Measurements from ENCODE around the gene OLFML2A.
"Not testable (repeated sequence)": the region's sequence is repeated elsewhere in the genome, so short reads cannot be mapped to it uniquely, and the experiment has no call there.

The OLFML2A gene

GRCh38 chr9:124769549-124770358 lies 7.2 kb upstream of the OLFML2A start:
- Histone ChIP-seq H3K4me3 (ENCODE audit: low read length) (peak overlapping the region; percentile 89), H3K36me3 (ENCODE audit: control insufficient read depth, low read depth, low read length) (no peaks in the 10 kb centered on the region), H3K27ac (ENCODE audit: low read length) (no peak overlapping the region), H3K27me3 (ENCODE audit: control insufficient read depth, insufficient read depth, low read length) (peaks cover 20% of the 10 kb centered on the region), H3K9me3 (ENCODE audit: control insufficient read depth, low read depth, low read length) (no peaks in the 10 kb centered on the region), H3K4me1 (ENCODE audit: control insufficient read depth, low read depth, low read length) (peaks cover 46% of the 10 kb centered on the region), H3K9ac (ENCODE audit: low read length) (peak overlapping the region; percentile 91)

DNA sequence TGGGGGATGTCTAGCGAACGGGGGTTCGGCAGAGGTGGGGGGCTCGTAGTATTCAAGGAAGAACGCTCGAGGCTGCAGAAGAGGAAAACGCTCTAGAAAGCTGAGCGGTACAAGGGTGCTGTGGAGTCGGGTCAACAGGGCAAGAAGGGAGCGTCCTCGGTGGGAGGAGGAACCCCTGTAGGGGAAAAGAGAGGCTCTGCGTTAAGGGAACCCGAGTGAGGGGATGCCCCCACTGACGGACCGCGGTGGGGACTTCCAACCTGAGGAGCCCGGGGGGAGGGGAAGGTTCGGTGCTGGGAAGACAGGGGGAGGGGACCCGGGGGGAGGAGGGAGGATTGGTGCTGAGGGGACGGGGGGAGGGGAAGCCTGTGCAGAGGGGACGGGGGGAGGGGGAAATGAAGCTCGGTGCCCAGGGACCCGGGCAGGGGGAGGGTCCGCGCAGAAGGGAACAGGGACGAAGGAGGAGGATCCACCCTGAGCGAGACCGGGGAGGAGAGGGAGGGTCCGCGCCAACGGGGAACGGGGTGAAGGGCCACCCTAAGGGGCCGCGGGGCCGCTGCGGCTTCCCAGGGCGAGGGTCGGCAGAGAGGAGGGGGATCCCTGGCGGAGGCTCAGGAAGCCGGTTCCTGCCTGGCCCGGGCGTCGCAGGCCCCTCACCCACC lies 6.4 kb upstream of the OLFML2A start:
- H3K4me1 ChIP-seq (ENCODE audit: control insufficient read depth, low read depth, low read length) = peaks cover 39% of the 10 kb centered on the region
- H3K4me3 ChIP-seq (ENCODE audit: low read length) = peak overlapping the region; percentile 89
- peak overlapping the region; percentile 91 for H3K9ac ChIP-seq (ENCODE audit: low read length)
- H3K27ac ChIP-seq (ENCODE audit: low read length) = peak overlapping the region; percentile 40
- no peaks in the 10 kb centered on the region for H3K36me3 ChIP-seq (ENCODE audit: control insufficient read depth, low read depth, low read length)
- no peaks in the 10 kb centered on the region for H3K9me3 ChIP-seq (ENCODE audit: control insufficient read depth, low read depth, low read length)
- peaks cover 21% of the 10 kb centered on the region for H3K27me3 ChIP-seq (ENCODE audit: control insufficient read depth, insufficient read depth, low read length)

DNA sequence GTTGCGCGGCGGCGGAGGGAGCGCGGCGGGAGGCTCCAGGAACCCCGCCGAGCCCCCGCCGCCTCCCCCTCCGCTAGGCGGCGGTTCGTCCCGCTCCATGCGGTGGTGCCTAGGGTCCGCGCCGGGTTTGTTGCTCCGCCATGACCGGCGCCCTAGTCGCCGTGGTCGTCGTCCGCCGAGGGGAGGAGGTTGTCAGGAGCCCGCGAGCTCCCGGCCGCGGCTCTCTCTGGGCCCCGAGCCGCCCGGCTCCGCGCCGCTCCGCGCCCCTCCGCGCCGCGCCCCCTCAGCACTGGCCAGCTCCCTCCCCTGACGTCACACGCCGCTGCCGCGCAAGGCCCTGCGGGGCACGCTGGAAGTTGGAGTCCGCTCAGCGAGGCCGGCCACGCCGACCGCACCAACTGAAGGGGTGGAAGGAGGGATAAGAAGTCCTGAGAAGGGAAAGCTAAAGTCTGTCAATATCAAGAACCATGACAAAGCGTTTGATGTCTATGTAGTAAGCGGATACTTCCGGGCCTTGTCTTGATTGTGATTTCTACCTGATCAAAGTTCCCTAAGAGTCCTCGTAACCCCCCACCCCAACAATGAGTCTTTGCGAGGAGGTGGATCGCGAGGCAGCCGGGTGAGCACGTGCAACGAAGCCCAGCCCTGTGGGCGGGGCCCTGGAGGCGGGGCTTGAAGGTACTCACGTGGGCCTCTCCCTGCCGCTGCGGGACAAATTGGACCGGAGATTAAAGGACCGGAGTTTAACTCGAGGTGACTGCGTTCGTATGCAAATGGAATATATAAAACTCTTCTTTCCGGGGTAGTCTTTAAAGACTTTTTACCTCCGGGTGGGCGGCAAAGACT lies 5.7 kb upstream of the OLFML2A start, which contains the start of gene NR6A1:
Gene NR6A1, minus strand, starts transcription at position 291 of the 846 bp plus-strand sequence.
- Histone ChIP-seq H3K36me3 (ENCODE audit: control insufficient read depth, low read depth, low read length) (no peaks in the 10 kb centered on the region), H3K27me3 (ENCODE audit: control insufficient read depth, insufficient read depth, low read length) (peaks cover 28% of the 10 kb centered on the region), H3K4me3 (ENCODE audit: low read length) (peak within 1 kb of the TSS; percentile 89), H3K9ac (ENCODE audit: low read length) (peak within 1 kb of the TSS; percentile 91), H3K9me3 (ENCODE audit: control insufficient read depth, low read depth, low read length) (no peaks in the 10 kb centered on the region), H3K4me1 (ENCODE audit: control insufficient read depth, low read depth, low read length) (peaks cover 31% of the 10 kb centered on the region), H3K27ac (ENCODE audit: low read length) (peak within 1 kb of the TSS; percentile 99)

- Histone ChIP-seq H3K36me3 (ENCODE audit: control insufficient read depth, low read depth, low read length) (no peaks in the 10 kb centered on the region), H3K9me3 (ENCODE audit: control insufficient read depth, low read depth, low read length) (no peaks in the 10 kb centered on the region), H3K4me1 (ENCODE audit: control insufficient read depth, low read depth, low read length) (peaks cover 23% of the 10 kb centered on the region), H3K27ac (ENCODE audit: low read length) (no peak overlapping the region), H3K4me3 (ENCODE audit: low read length) (peak overlapping the region; percentile 89), H3K9ac (ENCODE audit: low read length) (peak overlapping the region; percentile 91), H3K27me3 (ENCODE audit: control insufficient read depth, insufficient read depth, low read length) (peaks cover 35% of the 10 kb centered on the region)
Measured at GRCh38 chr9:124771867-124772679, 4.9 kb upstream of the OLFML2A start.

DNA sequence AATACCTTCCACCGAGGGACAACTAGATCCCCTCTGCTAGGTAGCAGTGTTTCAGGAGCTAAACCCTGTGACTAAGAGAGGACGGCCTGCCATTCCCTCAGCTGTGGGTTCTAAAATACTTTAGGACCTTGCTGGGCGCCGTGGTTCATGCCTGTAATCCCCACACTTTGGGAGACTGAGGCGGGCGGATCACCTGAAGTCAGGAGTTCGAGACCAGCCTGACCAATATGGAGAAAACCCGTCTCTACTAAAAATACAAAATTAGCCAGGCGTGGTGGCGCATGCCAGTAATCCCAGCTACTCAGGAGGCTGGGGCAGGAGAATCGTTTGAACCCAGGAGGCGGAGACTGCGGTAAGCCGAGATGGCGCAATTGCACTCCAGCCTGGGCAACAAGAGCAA lies 4.1 kb upstream of the OLFML2A start:
- not testable (repeated sequence) for H3K9ac ChIP-seq (ENCODE audit: low read length); H3K9me3 ChIP-seq (ENCODE audit: control insufficient read depth, low read depth, low read length); H3K36me3 ChIP-seq (ENCODE audit: control insufficient read depth, low read depth, low read length); H3K27ac ChIP-seq (ENCODE audit: low read length); H3K4me3 ChIP-seq (ENCODE audit: low read length)
- H3K4me1 ChIP-seq (ENCODE audit: control insufficient read depth, low read depth, low read length) = peaks cover 15% of the 10 kb centered on the region
- H3K27me3 ChIP-seq (ENCODE audit: control insufficient read depth, insufficient read depth, low read length) = peaks cover 39% of the 10 kb centered on the region

- H3K9ac ChIP-seq (ENCODE audit: low read length) = no peak overlapping the region
- peaks cover 8% of the 10 kb centered on the region for H3K4me1 ChIP-seq (ENCODE audit: control insufficient read depth, low read depth, low read length)
- H3K27ac ChIP-seq (ENCODE audit: low read length) = no peak overlapping the region
- H3K9me3 ChIP-seq (ENCODE audit: control insufficient read depth, low read depth, low read length) = no peaks in the 10 kb centered on the region
- H3K27me3 ChIP-seq (ENCODE audit: control insufficient read depth, insufficient read depth, low read length) = peaks cover 33% of the 10 kb centered on the region
- no peak overlapping the region for H3K4me3 ChIP-seq (ENCODE audit: low read length)
- no peaks in the 10 kb centered on the region for H3K36me3 ChIP-seq (ENCODE audit: control insufficient read depth, low read depth, low read length)
Measured at GRCh38 chr9:124773473-124774128, 3.3 kb upstream of the OLFML2A start.

DNA sequence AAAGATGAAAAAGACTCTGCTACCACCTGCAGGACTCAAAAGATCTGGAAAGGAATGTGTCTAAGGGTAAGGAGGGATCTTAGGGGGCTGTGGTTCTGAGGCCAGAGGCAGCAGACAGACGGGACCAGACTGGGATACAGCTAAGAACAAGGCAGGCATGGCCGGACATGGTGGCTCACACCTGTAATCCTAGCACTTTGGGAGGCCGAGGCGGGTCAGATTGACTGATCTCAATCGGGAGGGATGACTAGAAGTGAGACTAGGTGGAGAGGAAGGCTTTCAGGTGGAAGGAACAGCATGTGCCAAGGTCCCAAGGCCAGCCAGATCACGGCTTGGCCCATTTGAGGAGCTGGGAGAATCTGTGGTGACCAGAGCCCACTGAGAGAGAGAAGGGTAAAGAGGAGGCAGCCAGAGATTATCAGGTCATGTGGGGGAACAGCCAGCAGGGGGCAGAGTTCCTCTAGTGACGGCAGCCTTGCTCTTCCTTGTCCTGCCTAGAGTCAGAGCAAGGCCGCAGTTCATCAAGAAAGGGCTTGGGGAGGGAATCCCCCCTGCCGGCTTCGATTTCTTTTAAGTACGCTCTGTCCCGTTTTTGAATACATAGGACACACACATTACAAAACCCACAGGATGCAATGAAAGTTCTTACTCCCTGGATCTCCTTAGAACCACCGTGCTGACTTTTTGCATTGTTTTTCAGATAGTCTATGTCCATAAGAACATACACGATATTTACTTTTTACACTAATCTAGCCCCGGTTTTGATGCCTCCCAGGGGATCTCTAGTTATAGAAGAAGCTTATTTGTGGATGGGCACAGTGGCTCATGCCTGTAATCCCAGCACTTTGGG lies 2.6 kb upstream of the OLFML2A start:
- no peak overlapping the region for H3K4me3 ChIP-seq (ENCODE audit: low read length)
- H3K27me3 ChIP-seq (ENCODE audit: control insufficient read depth, insufficient read depth, low read length) = peaks cover 28% of the 10 kb centered on the region
- peaks cover 11% of the 10 kb centered on the region for H3K4me1 ChIP-seq (ENCODE audit: control insufficient read depth, low read depth, low read length)
- H3K9me3 ChIP-seq (ENCODE audit: control insufficient read depth, low read depth, low read length) = no peaks in the 10 kb centered on the region
- no peaks in the 10 kb centered on the region for H3K36me3 ChIP-seq (ENCODE audit: control insufficient read depth, low read depth, low read length)
- no peak overlapping the region for H3K9ac ChIP-seq (ENCODE audit: low read length)
- no peak overlapping the region for H3K27ac ChIP-seq (ENCODE audit: low read length)

GRCh38 chr9:124776618-124776953 lies 347 bp upstream of the OLFML2A start:
- Histone ChIP-seq H3K4me1 (ENCODE audit: control insufficient read depth, low read depth, low read length) (peaks cover 21% of the 10 kb centered on the region), H3K9me3 (ENCODE audit: control insufficient read depth, low read depth, low read length) (no peaks in the 10 kb centered on the region), H3K9ac (ENCODE audit: low read length) (no peak overlapping the region), H3K4me3 (ENCODE audit: low read length) (peak overlapping the region; percentile 66), H3K36me3 (ENCODE audit: control insufficient read depth, low read depth, low read length) (no peaks in the 10 kb centered on the region), H3K27me3 (ENCODE audit: control insufficient read depth, insufficient read depth, low read length) (peaks cover 28% of the 10 kb centered on the region), H3K27ac (ENCODE audit: low read length) (no peak overlapping the region)

DNA sequence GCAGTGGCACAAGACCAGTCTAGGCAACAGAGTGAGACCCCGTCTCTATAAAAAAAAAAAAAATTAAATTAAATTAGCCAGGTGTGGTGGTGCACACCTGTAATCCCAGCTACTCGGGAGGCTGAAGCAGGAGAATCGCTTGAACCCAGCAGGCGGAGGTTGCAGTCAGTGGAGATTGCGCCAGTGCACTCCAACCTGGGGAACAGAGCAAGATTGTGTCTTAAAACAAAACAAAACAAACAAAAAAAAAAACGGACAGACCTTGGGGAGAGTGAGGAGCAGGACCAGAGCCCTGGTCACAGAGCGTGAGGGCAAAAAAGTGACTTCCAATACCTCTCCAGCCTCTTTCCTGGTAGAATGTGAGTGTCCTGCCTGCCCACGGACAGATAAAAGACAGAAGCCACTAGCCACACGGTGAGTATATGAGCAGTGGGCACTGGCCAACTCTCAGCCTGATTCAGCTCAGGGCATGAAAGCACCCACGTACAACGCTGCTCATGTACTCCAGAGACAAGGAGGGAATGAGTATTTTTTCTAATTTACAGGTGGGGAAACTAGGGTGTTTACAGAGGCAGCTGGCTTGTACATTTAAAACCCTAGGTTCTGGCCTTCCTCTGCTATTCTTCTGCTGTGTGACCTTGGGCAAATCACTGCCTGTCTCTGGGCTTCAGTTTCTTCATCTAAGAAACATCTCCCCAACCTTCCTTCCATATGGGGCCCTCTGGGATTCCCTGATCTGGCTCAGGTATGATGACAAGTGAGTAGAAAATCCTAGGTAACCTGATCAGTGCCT lies 1.8 kb downstream of the OLFML2A start:
- peaks cover 24% of the 10 kb centered on the region for H3K27me3 ChIP-seq (ENCODE audit: control insufficient read depth, insufficient read depth, low read length)
- no peaks in the 10 kb centered on the region for H3K9me3 ChIP-seq (ENCODE audit: control insufficient read depth, low read depth, low read length)
- H3K9ac ChIP-seq (ENCODE audit: low read length) = peak overlapping the region; percentile 18
- no peaks in the 10 kb centered on the region for H3K36me3 ChIP-seq (ENCODE audit: control insufficient read depth, low read depth, low read length)
- no peak overlapping the region for H3K27ac ChIP-seq (ENCODE audit: low read length)
- H3K4me3 ChIP-seq (ENCODE audit: low read length) = no peak overlapping the region
- peaks cover 17% of the 10 kb centered on the region for H3K4me1 ChIP-seq (ENCODE audit: control insufficient read depth, low read depth, low read length)
